22Rv1 (cell line): ENCODE results near the gene FAM161B.

Experiments
- H3K27ac ChIP-seq: fragments of 450-650 bp; 2 replicates; pipeline ENCODE4 v1.5.1; 2017
- CTCF ChIP-seq: fragments of 450-650 bp; IDR thresholded peaks from 2 replicates; pipeline ENCODE4 v1.5.1; 2017; ENCODE audit warnings: mild to moderate bottlenecking
- ZFX ChIP-seq: fragments of 450-650 bp; IDR thresholded peaks from 2 replicates; pipeline ENCODE4 v1.6.1; 2017; ENCODE audit warnings: antibody characterized with exemption, borderline replicate concordance

The FAM161B gene

GRCh38 chr14:73887694-73888459, 62.0 kb downstream of the FAM161B start:
- peak overlapping the region; percentile 88 for H3K27ac ChIP-seq

GRCh38 chr14:73887318-73887616, 62.6 kb downstream of the FAM161B start:
- peak overlapping the region; percentile 88 for H3K27ac ChIP-seq
- no peak for TF ChIP-seq ZFX

More at GRCh38 chr14:73887694-73888459, 62.0 kb downstream of the FAM161B start:
- TF ChIP-seq CTCF (no peak), ZFX (no peak)

- peak within 1 kb of the TSS; percentile 88 for H3K27ac ChIP-seq
- TF ChIP-seq ZFX (no peak), CTCF (no peak)
Observed at GRCh38 chr14:73886449-73887317, 63.2 kb downstream of the FAM161B start, which contains the start of gene ZNF410. ZNF410 (plus strand) TSS chr14:73886859; CDS start chr14:73892176, 5,317 bp downstream.

- no peak for TF ChIP-seq CTCF
- TF ChIP-seq ZFX = no peak
- H3K27ac ChIP-seq = no peak overlapping the region
Observed at GRCh38 chr14:73884438-73885190, 65.3 kb downstream of the FAM161B start.
